Measurements from ENCODE around the gene EIF3F.

EIF3F gene

DNA sequence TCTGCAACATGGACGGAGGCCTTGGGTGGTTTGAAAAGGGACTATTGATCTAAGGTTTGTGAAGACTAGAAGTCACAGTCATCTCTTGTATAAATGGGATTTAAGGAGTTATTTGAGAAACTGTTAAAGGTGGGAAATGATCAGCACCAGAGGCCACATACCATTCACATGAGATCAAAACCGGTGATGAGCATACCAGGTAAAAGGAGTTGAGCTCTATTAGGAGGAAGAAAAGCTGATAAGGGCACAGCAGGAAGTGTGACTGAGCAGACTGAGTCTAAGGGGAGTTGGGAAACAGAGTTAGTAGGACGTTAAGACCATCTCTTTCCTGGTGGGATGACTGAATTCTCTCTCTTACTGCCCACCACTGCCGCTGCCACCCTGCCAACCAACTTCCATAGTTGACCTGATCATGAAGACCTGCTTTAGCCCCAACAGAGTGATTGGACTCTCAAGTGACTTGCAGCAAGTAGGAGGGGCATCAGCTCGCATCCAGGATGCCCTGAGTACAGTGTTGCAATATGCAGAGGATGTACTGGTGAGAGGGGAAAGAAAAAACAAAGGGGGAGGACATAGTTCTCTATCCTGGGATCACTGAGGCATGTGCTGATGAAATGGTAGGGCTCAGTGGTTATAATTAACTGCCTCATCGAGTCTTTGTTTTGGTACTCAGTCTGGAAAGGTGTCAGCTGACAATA lies 7.6 kb downstream of the EIF3F start:
- no peak for DNase-seq

GRCh38 chr11:7999795-8000194 lies 12.7 kb downstream of the EIF3F start:
- no peak for DNase-seq

DNA sequence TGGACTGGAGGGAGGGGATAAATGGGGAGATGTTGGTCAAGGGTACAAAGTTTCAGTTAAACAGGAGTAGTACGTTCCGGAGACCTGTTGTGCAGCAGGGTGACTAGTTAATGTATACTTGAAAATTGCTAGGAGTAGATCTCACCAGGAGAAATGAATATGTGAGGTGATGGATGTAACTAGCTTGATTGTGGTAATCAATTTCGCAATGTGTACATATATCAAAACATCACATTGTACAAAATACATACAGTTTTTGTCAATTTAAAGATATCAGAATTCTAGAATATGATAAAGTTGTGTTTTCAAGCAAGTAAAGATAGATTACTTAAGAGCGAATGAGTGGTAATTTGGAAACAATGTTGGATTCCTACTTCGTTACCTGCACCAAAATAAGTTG lies 13.3 kb downstream of the EIF3F start:
- DNase-seq, result no peak

GRCh38 chr11:8002676-8003075 lies 15.5 kb downstream of the EIF3F start:
- no peak for DNase-seq

- DNase-seq, result no peak
Observed at GRCh38 chr11:8003187-8003586, 16.1 kb downstream of the EIF3F start.

DNA sequence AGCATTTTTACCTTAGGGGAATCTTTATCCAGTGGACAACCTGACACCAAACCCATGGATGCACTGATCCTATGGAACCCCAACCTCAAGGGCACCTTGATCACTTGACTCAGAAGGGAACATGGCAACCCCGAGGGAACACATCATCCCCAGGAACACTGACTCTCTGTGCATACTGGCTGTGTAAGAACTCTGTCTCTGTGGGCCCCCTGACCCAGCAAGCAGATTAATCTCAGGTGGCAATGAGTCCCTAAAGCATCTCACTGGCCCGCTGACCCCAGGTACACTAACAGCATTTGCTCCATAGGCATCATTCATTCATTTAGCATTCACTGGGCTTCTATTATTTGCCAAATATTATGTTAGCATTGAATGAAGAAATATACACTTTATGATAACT lies 16.9 kb downstream of the EIF3F start:
- no peak for DNase-seq

DNA sequence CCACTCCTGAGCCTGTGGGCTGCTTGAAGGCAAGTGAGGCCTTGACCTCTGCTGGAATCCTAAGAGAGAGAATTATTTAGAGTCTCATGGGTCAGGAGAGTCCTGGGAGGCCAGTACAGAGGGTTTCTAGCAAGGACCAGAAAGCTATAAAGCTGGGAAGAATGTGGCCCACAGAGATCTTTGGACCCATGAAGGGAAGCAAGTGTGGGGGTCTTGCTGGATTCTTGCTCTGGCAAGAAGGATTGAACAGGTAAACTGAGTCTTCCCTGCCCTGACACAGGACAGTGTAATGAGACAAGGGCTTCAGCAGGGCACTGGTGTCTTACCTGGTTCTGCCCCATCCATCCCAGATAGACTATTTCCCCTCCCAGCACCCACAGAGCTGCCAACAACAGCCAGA lies 18.4 kb downstream of the EIF3F start:
- no peak for DNase-seq

GRCh38 chr11:8006349-8006977 lies 19.3 kb downstream of the EIF3F start:
- DNase-seq, result peak; percentile 19 to 60

DNA sequence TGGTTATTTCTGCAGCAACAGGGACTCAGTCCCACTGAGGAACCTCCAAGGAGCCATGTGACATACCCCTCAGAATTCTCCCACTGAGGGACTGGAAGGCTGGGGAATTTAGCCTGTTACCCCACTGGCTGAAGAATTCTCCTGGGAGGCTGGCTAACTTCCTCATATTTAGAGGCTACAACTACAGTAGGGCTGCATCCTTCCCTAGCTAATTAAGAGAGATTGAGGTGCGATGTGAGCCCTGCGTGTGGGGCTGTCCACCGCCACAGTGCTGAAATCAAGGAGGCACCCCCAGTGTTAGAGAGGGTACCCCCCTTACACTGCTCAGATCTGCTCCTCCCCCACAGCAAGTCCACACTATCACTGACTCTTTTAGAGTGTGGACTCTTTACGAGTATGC lies 21.1 kb downstream of the EIF3F start:
- no peak for DNase-seq

- no peak for DNase-seq
Observed at GRCh38 chr11:8009856-8010255, 22.7 kb downstream of the EIF3F start.

GRCh38 chr11:8011371-8011770 lies 24.2 kb downstream of the EIF3F start:
- no peak for DNase-seq

GRCh38 chr11:8011981-8012444 lies 24.9 kb downstream of the EIF3F start:
- DNase-seq, result no peak

GRCh38 chr11:8013833-8014232 lies 26.7 kb downstream of the EIF3F start:
- DNase-seq, result no peak

- DNase-seq, result no peak
Observed at GRCh38 chr11:8015753-8016239, 28.7 kb downstream of the EIF3F start.

DNA sequence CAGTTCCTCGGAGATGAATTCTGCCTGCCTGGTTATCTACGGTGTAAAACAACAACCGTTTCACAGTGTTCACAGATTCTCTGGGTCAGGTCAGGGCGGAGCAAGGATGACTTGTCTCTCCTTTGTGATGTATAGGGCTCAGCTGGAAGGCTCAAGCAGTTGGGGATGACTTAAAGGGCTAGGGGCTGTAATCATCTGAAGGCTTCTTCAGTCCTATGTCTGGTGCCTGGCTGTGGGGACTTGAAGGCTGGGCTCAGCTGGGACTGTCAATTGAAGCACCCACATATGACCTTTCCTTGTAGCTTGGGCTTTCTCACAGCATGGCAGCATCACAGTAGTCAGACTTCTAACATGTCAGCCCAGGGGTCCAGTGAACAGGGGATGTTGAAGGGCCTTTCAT lies 29.3 kb downstream of the EIF3F start:
- no peak for DNase-seq

DNA sequence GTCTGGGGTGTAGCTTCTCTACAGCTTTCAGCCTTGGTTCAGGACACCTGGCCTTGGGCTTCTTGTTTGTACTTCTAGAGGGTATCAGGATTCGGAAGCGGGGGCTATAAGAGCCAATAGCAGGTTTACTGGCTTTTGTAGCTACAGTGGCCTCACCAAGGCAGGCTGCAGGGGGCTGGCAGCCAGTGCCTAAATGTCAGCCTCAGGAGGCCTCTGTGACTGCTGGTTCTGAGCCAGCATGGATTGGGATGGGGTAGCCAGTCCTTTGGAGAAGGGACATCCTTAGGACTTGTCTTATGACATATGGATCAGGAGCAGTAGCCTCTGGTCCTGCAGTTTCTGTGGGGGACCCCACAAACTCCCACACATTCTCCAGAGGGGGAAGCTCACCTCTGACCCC lies 29.9 kb downstream of the EIF3F start:
- DNase-seq, result no peak

DNA sequence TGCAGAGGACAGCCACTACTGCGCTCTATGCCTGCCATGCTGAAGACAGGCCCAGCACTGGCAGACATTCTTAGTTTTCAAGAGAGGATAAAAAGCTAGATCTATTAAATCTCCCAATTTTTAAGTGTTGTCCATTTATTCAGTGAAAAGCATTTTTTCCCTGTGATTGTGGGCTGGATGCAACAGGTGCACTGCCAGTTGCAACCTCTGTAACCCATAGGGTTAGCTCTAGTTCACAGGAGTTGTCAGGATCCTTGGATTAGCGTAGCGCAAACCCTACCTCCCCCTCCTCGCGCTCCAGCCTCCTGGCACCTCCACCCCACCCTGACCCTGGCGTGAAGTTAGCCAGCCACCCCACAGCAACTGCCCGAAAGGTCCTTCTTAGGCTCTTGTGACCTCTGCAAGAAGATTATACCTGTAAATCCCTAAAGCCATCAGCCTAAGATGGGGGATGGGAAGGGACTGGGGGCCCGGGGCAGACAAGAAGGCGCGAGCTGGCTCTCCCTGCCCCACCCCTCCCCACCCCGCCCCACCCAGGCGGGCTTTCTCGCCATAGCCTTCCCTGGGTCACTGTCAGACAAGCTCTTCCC lies 30.9 kb downstream of the EIF3F start:
- DNase-seq, result no peak

DNA sequence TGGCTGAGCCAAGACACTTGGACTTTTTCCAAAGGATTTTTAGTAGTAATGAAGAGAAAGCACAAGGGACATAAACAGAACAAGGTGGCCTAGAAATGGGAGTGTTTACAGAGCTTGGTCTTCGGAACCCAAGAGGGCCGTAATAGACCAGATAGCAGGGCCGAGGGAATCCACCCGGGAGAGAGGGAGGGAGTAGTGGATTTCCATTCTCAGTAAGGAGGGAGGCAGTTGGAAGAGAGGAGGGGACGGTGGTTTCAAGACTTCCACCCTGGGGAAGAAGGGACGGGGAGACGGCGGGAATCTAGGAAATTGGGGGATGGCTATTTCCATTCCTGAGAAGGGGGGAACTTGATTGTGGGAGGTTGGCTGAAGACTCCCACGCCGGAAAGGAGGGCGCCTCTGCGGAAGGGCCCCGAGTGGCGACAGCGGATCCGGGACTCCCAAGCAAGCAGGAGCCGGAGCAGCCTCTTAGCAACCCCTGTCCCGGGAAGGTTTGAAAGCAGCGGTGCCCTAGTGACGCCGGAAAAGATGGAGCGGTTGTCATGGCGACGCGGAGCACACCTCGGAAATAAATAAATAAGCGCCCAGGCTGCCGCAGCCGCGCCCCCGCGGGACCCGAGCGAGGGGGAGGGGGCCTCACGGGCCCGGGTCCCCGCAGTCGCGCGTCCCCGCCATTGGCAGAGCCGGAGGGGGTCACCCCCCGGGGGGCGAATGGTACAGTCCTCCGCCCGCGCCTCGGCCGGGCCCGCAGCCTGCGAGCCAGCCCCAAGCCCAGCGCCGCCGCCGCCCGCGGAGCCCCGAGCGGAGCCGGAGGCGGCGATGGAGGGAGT lies 31.6 kb downstream of the EIF3F start:
- peak; percentile 64 to 67 for DNase-seq

- DNase-seq, result peak; percentile 55 to 57
Observed at GRCh38 chr11:8019314-8020243, 32.4 kb downstream of the EIF3F start.

DNA sequence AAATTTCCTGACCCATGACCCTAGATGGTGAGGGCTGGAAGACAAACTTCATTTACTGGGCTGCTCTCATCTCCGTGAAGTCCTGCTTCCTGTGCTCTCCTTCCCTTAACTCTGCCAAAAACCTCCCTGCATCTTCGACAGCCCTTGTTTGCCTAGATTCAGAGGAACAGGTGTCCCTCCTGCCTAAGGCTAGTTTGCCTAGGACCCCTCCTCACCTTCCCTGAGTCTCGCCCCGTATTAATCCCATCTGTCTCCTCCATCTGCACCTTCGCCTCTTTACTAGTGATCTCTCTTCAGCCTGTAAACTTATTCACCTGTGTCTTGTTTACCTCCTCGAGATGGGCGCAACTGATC lies 33.1 kb downstream of the EIF3F start:
- no peak for DNase-seq

DNA sequence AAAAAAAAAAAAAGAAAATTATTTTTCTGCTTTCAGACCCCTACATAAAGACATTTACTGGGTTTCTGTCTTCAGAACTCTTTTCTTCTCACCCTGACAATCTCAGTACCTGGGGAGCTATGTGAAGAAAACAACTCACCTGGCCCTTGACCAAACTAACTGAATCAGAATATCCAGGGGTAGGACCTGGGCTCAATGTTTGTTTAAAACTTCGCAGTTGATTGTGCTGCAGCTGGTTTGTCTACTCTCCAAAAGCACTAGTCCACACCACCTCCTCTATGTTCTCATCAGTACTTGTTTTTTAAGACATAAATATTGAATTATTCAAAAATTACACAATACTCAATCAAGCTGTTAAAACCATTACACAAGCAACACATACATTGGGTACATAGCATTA lies 34.8 kb downstream of the EIF3F start:
- no peak for DNase-seq

- no peak for DNase-seq
Observed at GRCh38 chr11:8022876-8023275, 35.7 kb downstream of the EIF3F start.

All from activated CD4-positive, alpha-beta T cell treated with anti-CD3 and anti-CD28 coated beads for 4 hours (primary cell).